HepG2 (cell line): Measurements from ENCODE around the gene MUC6. TPM values are rescaled to one million over a fixed set of nuclear protein-coding genes. Genes with fewer than 3 reads are reported as not detected.

ENCODE experiments used
- ATAC-seq: fragments of 200-7000 bp; cut with Tn5 transposase; 3 replicates; pipeline ENCODE4 v1.9.1; 2020; ENCODE audit warnings: mild to moderate bottlenecking, moderate library complexity
- BruUV-seq: library from RNA; stranded (reverse); fragments of 400-500 nt; replicated peaks from 2 replicates; lab custom pipeline; 2021; lab: Mats Ljungman, UMichigan
- CTCF ChIA-PET: fragments of 300-600 bp; formaldehyde crosslinking; extraction: SDS; loops from one replicate; lab custom pipeline; 2021; ENCODE audit warnings: low total read pairs, inconsistent platforms, low intra/inter-chr PET ratio; lab: Yijun Ruan, JAX
- POLR2A ChIA-PET: fragments of 350-600 bp; sonication (Branson Sonifier 250); formaldehyde crosslinking; loops from one replicate; lab custom pipeline; 2020; ENCODE audit warnings: antibody characterized with exemption, inconsistent platforms; lab: Yijun Ruan, JAX
- DNase-seq: peaks from one replicate; pipeline ENCODE4 v3.0.0-alpha.2; 2015; ENCODE audit warnings: low spot score
- FAIRE-seq: peaks from 3 replicates; lab custom pipeline; 2011; peaks lifted over from hg19 to GRCh38; lab: Jason Lieb, UNC
- H2AFZ ChIP-seq: one replicate; pipeline ENCODE4 v1.6.1; 2011; ENCODE audit warnings: low read length, inconsistent platforms
- H3K27ac ChIP-seq: fragments of 300-600 bp; 3 replicates; pipeline ENCODE4 v1.8.0; 2011; ENCODE audit warnings: mixed run types, mild to moderate bottlenecking, mixed read lengths, low read length, inconsistent platforms; ENCODE audit not compliant: insufficient read depth; ENCODE audit errors: extremely low read length
- H3K27me3 ChIP-seq, 2 experiments: fragments of 200-600 bp in 1 of 2; 2 replicates in 1 of 2; 3 replicates in 1 of 2; pipeline versions ENCODE4 v1.6.0 to v1.8.0; 2011; ENCODE audit warnings: low read length in 2 of 2, mild to moderate bottlenecking in 2 of 2, moderate library complexity in 2 of 2, inconsistent platforms in 1 of 2; ENCODE audit not compliant: insufficient read depth in 2 of 2, control insufficient read depth in 1 of 2
- H3K36me3 ChIP-seq, 2 experiments: fragments of 200-600 bp in 1 of 2; replicated peaks in 1 of 2; 2 replicates in 1 of 2; 3 replicates in 1 of 2; pipeline versions ENCODE4 v1.5.1 to v1.8.0; 2011; ENCODE audit warnings: low read length in 2 of 2, inconsistent platforms in 1 of 2; ENCODE audit not compliant: insufficient read depth in 2 of 2, control insufficient read depth in 1 of 2
- H3K4me1 ChIP-seq: 2 replicates; pipeline ENCODE4 v1.5.1; 2012; ENCODE audit warnings: low read length, inconsistent platforms; ENCODE audit not compliant: insufficient read depth
- H3K4me2 ChIP-seq: 2 replicates; pipeline ENCODE4 v1.6.0; 2011; ENCODE audit warnings: low read depth, low read length, inconsistent platforms
- H3K4me3 ChIP-seq, 3 experiments: fragments of 200-600 bp in 1 of 3; sonication (generic), shearing (Covaris generic) in 1 of 3; replicated peaks in 1 of 3; 2 replicates each; pipeline ENCODE4 v1.5.1; 2011 to 2016; ENCODE audit warnings: low read length in 3 of 3, inconsistent platforms in 2 of 3, low read depth in 2 of 3, mild to moderate bottlenecking in 2 of 3, control low read depth in 1 of 3, mixed read lengths in 1 of 3; ENCODE audit not compliant: insufficient read depth in 1 of 3
- H3K79me2 ChIP-seq: one replicate; pipeline ENCODE4 v1.6.1; 2011; ENCODE audit warnings: low read length, inconsistent platforms; ENCODE audit not compliant: insufficient read depth
- H3K9ac ChIP-seq: 2 replicates; pipeline ENCODE4 v1.6.0; 2011; ENCODE audit warnings: mild to moderate bottlenecking, low read depth, low read length, inconsistent platforms; ENCODE audit not compliant: insufficient read depth
- H3K9me3 ChIP-seq: 2 replicates; pipeline ENCODE4 v1.5.1; 2012; ENCODE audit warnings: mild to moderate bottlenecking, low read length
- H4K20me1 ChIP-seq: 2 replicates; pipeline ENCODE4 v1.6.0; 2011; ENCODE audit warnings: inconsistent platforms, mild to moderate bottlenecking, low read length, moderate library complexity; ENCODE audit not compliant: insufficient read depth
- ADNP ChIP-seq: sonication (generic); formaldehyde crosslinking; IDR thresholded peaks from 2 replicates; pipeline ENCODE4 v1.4.0; 2020; ENCODE audit warnings: missing genetic modification reagents
- CHD4 ChIP-seq: fragments of 200-600 bp; sonication (generic); IDR thresholded peaks from 2 replicates; pipeline ENCODE4 v1.7.0; 2017; ENCODE audit warnings: mild to moderate bottlenecking, low read length, borderline replicate concordance
- ELF3 ChIP-seq: IDR thresholded peaks from 2 replicates; pipeline ENCODE4 v1.6.1; 2016; ENCODE audit warnings: missing genetic modification reagents, missing compliant biosample characterization
- GATAD2A ChIP-seq: IDR thresholded peaks from 2 replicates; pipeline ENCODE4 v1.6.1; 2016
- HOXA3 ChIP-seq: sonication (generic); formaldehyde crosslinking; IDR thresholded peaks from 2 replicates; pipeline ENCODE4 v1.5.0; 2020; ENCODE audit warnings: missing genetic modification reagents
- REPIN1 ChIP-seq: sonication (generic); formaldehyde crosslinking; IDR thresholded peaks from 2 replicates; pipeline ENCODE4 v1.8.0; 2022; ENCODE audit warnings: missing genetic modification reagents, low read depth, mild to moderate bottlenecking, borderline replicate concordance
- SP2 ChIP-seq: sonication (generic); formaldehyde crosslinking; IDR thresholded peaks from 2 replicates; pipeline ENCODE4 v1.5.1; 2020; ENCODE audit warnings: mild to moderate bottlenecking, missing genetic modification reagents
- ZFX ChIP-seq: sonication (generic); formaldehyde crosslinking; IDR thresholded peaks from 2 replicates; pipeline ENCODE4 v1.4.0; 2020; ENCODE audit warnings: mild to moderate bottlenecking, low read depth, missing genetic modification reagents, moderate library complexity
- ZMAT3 ChIP-seq: sonication (generic); formaldehyde crosslinking; conservative IDR thresholded peaks from 2 replicates; pipeline ENCODE4 v1.7.0; 2021; ENCODE audit warnings: missing genetic modification reagents
- ZNF121 ChIP-seq: sonication (generic); formaldehyde crosslinking; IDR thresholded peaks from 2 replicates; pipeline ENCODE4 v1.5.0; 2020; ENCODE audit warnings: mild to moderate bottlenecking, missing genetic modification reagents
- ZNF235 ChIP-seq: sonication (generic); formaldehyde crosslinking; IDR thresholded peaks from 2 replicates; pipeline ENCODE4 v1.8.1; 2023; ENCODE audit warnings: mild to moderate bottlenecking, missing genetic modification reagents, borderline replicate concordance
- ZNF280D ChIP-seq: sonication (generic); formaldehyde crosslinking; IDR thresholded peaks from 2 replicates; pipeline ENCODE4 v1.5.1; 2020; ENCODE audit warnings: mild to moderate bottlenecking, missing genetic modification reagents
- ZNF720 ChIP-seq: sonication (generic); formaldehyde crosslinking; IDR thresholded peaks from 2 replicates; pipeline ENCODE4 v1.4.0; 2020; ENCODE audit warnings: missing genetic modification reagents
- ZNF768 ChIP-seq: sonication (generic); formaldehyde crosslinking; IDR thresholded peaks from 2 replicates; pipeline ENCODE4 v1.4.0; 2020; ENCODE audit warnings: missing genetic modification reagents
- ZNF776 ChIP-seq: sonication (generic); formaldehyde crosslinking; IDR thresholded peaks from 2 replicates; pipeline ENCODE4 v1.4.0; 2020; ENCODE audit warnings: mild to moderate bottlenecking, missing genetic modification reagents
- WGBS: methylation state at CpG from one replicate; pipeline ENCODE4 v1.1.6; 2017; ENCODE audit warnings: low lambda C conversion rate; 5-methylcytosine and 5-hydroxymethylcytosine counted together
- in situ Hi-C: cut with HindIII; loops from 2 replicates; pipeline ENCODE4 v1.10.0; 2017; ENCODE audit warnings: low pct_unique_long_range_greater_than_20kb; ENCODE audit not compliant: extremely low pct_ligation_motif_present
- intact Hi-C: fragments of 100-400 bp; cut with micrococcal nuclease; formaldehyde crosslinking; loops from one replicate; pipeline ENCODE4 v1.10.0; 2022; ENCODE audit not compliant: unreplicated experiment
- polyA plus RNA-seq, 8 experiments: library from polyadenylated mRNA; depleted of rRNA in 3 of 8; stranded (reverse) in 7 of 8; unstranded in 1 of 8; fragments of >200 nt; fragmentation: Illumina TruSeq in 4 of 8; extraction: Trizol in 4 of 8; gene quantifications; 2 replicates each; pipeline versions ENCODE4 v1.2.1 to v1.2.3, GENCODE V29; 2011 to 2016; ENCODE audit warnings: low read depth in 4 of 8, missing spikeins in 1 of 8, mixed read lengths in 1 of 8; ENCODE audit not compliant: insufficient read depth in 1 of 8
- total RNA-seq, 5 experiments: library from RNA; depleted of rRNA; stranded (reverse); fragments of >200 nt; fragmentation: Illumina TruSeq; extraction: Trizol; gene quantifications; 2 replicates each; pipeline ENCODE4 v1.2.3, GENCODE V29; 2016; ENCODE audit warnings: low read depth in 1 of 5

Gene MUC6
- total and polyA plus RNA-seq, 2 of the 13 experiments (the other 11 are each of a cell fraction or from before 2014, with no cell fraction given): not detected

DNA sequence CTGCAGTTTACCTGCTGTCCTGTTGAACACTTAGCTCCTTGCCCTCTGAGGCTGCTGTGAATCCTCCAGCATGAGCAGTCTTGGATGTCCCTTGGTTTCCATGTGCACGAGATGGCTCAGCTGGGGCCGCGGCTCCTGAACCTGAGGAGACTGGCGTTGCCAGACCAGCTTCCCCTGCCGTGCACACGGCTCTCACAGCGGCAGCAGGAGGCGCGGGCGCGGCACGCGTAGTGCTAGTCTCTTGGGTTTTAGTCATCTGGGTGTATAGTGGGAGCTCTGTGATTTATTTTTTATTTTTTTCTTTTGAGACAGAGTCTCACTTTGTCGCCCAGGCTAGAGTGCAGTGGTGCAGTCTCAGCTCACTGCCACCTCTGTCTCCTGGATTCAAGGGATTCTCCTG lies 54.8 kb downstream of the MUC6 start:
- CTCF ChIA-PET: no interaction called here
- FAIRE-seq: no peak
- BruUV-seq: no TSS peak

More for the DNA sequence above, 54.8 kb downstream of the MUC6 start:
- Histone ChIP-seq H2AFZ (no peak overlapping the region), H4K20me1 (no peaks in the 10 kb centered on the region; the same call in 1 of the 2 replicates), H3K9me3 (no peaks in the 10 kb centered on the region), H3K4me1 (no peaks in the 10 kb centered on the region)
- no peak for DNase-seq
- no peak for ATAC-seq
- TF ChIP-seq ZNF235 (CRISPR knock-in tag) (no peak), REPIN1 (no peak), ADNP (CRISPR knock-in tag) (no peak), ZMAT3 (CRISPR knock-in tag) (no peak), GATAD2A (CRISPR knock-in tag) (no peak), SP2 (CRISPR knock-in tag) (no peak), ZNF768 (CRISPR knock-in tag) (no peak), CHD4 (no peak), ZNF280D (no peak), ELF3 (CRISPR knock-in tag) (no peak), ZNF121 (CRISPR knock-in tag) (no peak), ZNF720 (CRISPR knock-in tag) (no peak), ZNF776 (no peak), ZFX (no peak), HOXA3 (no peak)
- TF ChIP-seq, all 625 proteins: peak for 0
- H3K9ac ChIP-seq: no peak overlapping the region
- in situ Hi-C loops (no loop called here), intact Hi-C loops (no loop called here)
- no peak overlapping the region for H3K4me2 ChIP-seq
- H3K27me3 ChIP-seq: no peaks in the 10 kb centered on the region
- no peak overlapping the region for H3K4me3 ChIP-seq
- no peaks in the 10 kb centered on the region for H3K79me2 ChIP-seq
- no peak overlapping the region for H3K27ac ChIP-seq
- WGBS: 100% methylated on average over 12 of the region's 14 CpGs
- H3K36me3 ChIP-seq: peaks cover 45 to 77% of the 10 kb centered on the region in 2 experiments
- POLR2A ChIA-PET: no interaction called here
